ENCODE data around the gene TNNT3.

DNA sequence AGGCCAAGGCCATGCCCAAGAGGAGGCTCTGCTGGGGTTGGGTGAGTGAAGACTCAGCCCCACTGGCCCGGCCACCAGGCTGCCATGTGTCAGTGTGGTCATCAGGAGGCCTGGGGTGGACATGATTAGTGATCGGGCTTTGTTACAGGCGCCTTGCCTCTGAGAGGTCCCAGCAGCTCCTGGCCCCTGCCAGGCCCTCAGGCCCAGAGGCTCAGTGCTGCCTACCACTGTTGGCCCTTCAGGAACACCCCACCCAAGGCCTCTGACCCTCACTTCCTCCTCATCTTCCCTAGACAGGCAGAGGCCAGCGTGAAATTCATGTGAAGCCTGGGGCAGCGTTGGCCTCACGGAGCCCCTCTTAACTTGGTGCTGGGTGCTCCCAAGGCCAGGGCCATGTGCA lies 29.8 kb downstream of the TNNT3 start:
- TF ChIP-seq, protein P1, sequence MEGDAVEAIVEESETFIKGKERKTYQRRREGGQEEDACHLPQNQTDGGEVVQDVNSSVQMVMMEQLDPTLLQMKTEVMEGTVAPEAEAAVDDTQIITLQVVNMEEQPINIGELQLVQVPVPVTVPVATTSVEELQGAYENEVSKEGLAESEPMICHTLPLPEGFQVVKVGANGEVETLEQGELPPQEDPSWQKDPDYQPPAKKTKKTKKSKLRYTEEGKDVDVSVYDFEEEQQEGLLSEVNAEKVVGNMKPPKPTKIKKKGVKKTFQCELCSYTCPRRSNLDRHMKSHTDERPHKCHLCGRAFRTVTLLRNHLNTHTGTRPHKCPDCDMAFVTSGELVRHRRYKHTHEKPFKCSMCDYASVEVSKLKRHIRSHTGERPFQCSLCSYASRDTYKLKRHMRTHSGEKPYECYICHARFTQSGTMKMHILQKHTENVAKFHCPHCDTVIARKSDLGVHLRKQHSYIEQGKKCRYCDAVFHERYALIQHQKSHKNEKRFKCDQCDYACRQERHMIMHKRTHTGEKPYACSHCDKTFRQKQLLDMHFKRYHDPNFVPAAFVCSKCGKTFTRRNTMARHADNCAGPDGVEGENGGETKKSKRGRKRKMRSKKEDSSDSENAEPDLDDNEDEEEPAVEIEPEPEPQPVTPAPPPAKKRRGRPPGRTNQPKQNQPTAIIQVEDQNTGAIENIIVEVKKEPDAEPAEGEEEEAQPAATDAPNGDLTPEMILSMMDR (conservative IDR thresholded peaks at IDR 0.05; ENCODE audit: low read length), result no peak
- TF ChIP-seq EZH2phosphoT487 (IDR thresholded peaks at IDR 0.05; ENCODE audit: borderline replicate concordance, low read depth, low read length), result no peak
